Measurements from ENCODE around the gene BTN1A1. TPM values are rescaled to one million over a fixed set of nuclear protein-coding genes. Genes with fewer than 3 reads are reported as not detected.

BTN1A1 gene
- total and polyA plus RNA-seq, 9 of the 15 experiments (the other 6 are each of a cell fraction or from before 2014, with no cell fraction given) = 0.01 to 0.15 (median 0.06) TPM; not detected in 4

- TF ChIP-seq HDAC2 (IDR thresholded peaks at IDR 0.05) (peak; percentile 28; the same call in 1 of the 2 replicates), CHAMP1 (IDR thresholded peaks at IDR 0.05) (peak; percentile 73; the same call in 1 of the 2 replicates), LEF1 (IDR thresholded peaks at IDR 0.05) (no peak), FOSL1 (tag; conservative IDR thresholded peaks at IDR 0.05) (peak; percentile 60), HMG20B (CRISPR knock-in tag; IDR thresholded peaks at IDR 0.05) (no peak), KAT7 (CRISPR knock-in tag; IDR thresholded peaks at IDR 0.05; ENCODE audit: borderline replicate concordance) (no peak), DEAF1 (CRISPR knock-in tag; IDR thresholded peaks at IDR 0.05) (no peak), SRSF3 (IDR thresholded peaks at IDR 0.05; ENCODE audit: insufficient read depth, low read length) (no peak), KLF6 (CRISPR knock-in tag; IDR thresholded peaks at IDR 0.05; ENCODE audit: borderline replicate concordance) (no peak), CREB1 (IDR thresholded peaks at IDR 0.05) (peak; percentile 56), CREB1 (CRISPR knock-in tag; IDR thresholded peaks at IDR 0.05) (peak; percentile 69; the same call in 1 of the 2 replicates), EP400 (IDR thresholded peaks at IDR 0.05) (peak; percentile 17; the same call in 1 of the 2 replicates), CBFA2T2 (conservative IDR thresholded peaks at IDR 0.05) (no peak), KAT2B (IDR thresholded peaks at IDR 0.05; ENCODE audit: low read depth, low read length) (no peak), ZNF24 (IDR thresholded peaks at IDR 0.05) (peak; percentile 82), CTBP1 (IDR thresholded peaks at IDR 0.05; ENCODE audit: borderline replicate concordance) (peak; percentile 89), SIX5 (IDR thresholded peaks at IDR 0.05; ENCODE audit: borderline replicate concordance in 1 of 2, insufficient read depth in 1 of 2, low read depth in 1 of 2, low read length in 2 of 2) (no peak), MYC (IDR thresholded peaks at IDR 0.05; ENCODE audit: low read depth, low read length) (peak; percentile 41), MYC (CRISPR knock-in tag; IDR thresholded peaks at IDR 0.05; ENCODE audit: borderline replicate concordance, low read depth) (no peak), SIN3B (IDR thresholded peaks at IDR 0.05; ENCODE audit: low read depth) (0 out of 2 replicates have a peak, but pooled peaks have one; percentile 5)
- TF ChIP-seq, protein P1, sequence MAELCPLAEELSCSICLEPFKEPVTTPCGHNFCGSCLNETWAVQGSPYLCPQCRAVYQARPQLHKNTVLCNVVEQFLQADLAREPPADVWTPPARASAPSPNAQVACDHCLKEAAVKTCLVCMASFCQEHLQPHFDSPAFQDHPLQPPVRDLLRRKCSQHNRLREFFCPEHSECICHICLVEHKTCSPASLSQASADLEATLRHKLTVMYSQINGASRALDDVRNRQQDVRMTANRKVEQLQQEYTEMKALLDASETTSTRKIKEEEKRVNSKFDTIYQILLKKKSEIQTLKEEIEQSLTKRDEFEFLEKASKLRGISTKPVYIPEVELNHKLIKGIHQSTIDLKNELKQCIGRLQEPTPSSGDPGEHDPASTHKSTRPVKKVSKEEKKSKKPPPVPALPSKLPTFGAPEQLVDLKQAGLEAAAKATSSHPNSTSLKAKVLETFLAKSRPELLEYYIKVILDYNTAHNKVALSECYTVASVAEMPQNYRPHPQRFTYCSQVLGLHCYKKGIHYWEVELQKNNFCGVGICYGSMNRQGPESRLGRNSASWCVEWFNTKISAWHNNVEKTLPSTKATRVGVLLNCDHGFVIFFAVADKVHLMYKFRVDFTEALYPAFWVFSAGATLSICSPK (IDR thresholded peaks at IDR 0.05; ENCODE audit: borderline replicate concordance) = no peak
- TF ChIP-seq, protein P2, sequence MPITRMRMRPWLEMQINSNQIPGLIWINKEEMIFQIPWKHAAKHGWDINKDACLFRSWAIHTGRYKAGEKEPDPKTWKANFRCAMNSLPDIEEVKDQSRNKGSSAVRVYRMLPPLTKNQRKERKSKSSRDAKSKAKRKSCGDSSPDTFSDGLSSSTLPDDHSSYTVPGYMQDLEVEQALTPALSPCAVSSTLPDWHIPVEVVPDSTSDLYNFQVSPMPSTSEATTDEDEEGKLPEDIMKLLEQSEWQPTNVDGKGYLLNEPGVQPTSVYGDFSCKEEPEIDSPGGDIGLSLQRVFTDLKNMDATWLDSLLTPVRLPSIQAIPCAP (CRISPR knock-in tag; IDR thresholded peaks at IDR 0.05; ENCODE audit: borderline replicate concordance) = peak; percentile 79; the same call in 1 of the 2 replicates
These were observed 56.4 kb downstream of the BTN1A1 start (continued) for GRCh38 chr6:26556263-26557070.
